GM12892 (cell line): ENCODE results near the gene RRH.

ENCODE experiments used
- POLR2A ChIP-seq: IDR thresholded peaks from 2 replicates; pipeline ENCODE4 v1.6.1; 2011; ENCODE audit warnings: low read depth, low read length, control low read depth
- POLR2AphosphoS5 ChIP-seq: IDR thresholded peaks from 2 replicates; pipeline ENCODE4 v1.6.1; 2011; ENCODE audit warnings: low read depth, low read length, control low read depth

- TF ChIP-seq POLR2AphosphoS5 (no peak), POLR2A (no peak)
Measured at GRCh38 chr4:109826719-109827118, 1.1 kb upstream of the RRH start.
